Measurements from ENCODE around the gene NPTX1.
A peak's percentile ranks its signal among the peaks of the same experiment; 100 is the strongest.

NPTX1 gene

GRCh38 chr17:80477647-80478478 lies 1.5 kb upstream of the NPTX1 start:
- peak; percentile 83 for DNase-seq

- peak; percentile 72 for DNase-seq
Observed at GRCh38 chr17:80476877-80477646, 655 bp upstream of the NPTX1 start.

GRCh38 chr17:80474961-80475909 lies 1.2 kb downstream of the NPTX1 start:
- peak; percentile 70 for DNase-seq

- no peak for DNase-seq
Observed at GRCh38 chr17:80474231-80474960, 2.0 kb downstream of the NPTX1 start.

GRCh38 chr17:80473701-80474100 lies 2.7 kb downstream of the NPTX1 start:
- no peak for DNase-seq

GRCh38 chr17:80472996-80473395 lies 3.4 kb downstream of the NPTX1 start:
- no peak for DNase-seq

GRCh38 chr17:80471922-80472321 lies 4.5 kb downstream of the NPTX1 start:
- no peak for DNase-seq

GRCh38 chr17:80470603-80471002 lies 5.8 kb downstream of the NPTX1 start:
- no peak for DNase-seq

GRCh38 chr17:80469667-80470066 lies 6.7 kb downstream of the NPTX1 start:
- no peak for DNase-seq

GRCh38 chr17:80468781-80469493 lies 7.5 kb downstream of the NPTX1 start:
- DNase-seq = no peak

- no peak for DNase-seq
Observed at GRCh38 chr17:80468242-80468641, 8.2 kb downstream of the NPTX1 start.

- no peak for DNase-seq
Observed at GRCh38 chr17:80466188-80466705, 10.2 kb downstream of the NPTX1 start.

GRCh38 chr17:80465327-80465974 lies 11.0 kb downstream of the NPTX1 start:
- DNase-seq = no peak

- DNase-seq = no peak
Observed at GRCh38 chr17:80464486-80464885, 11.9 kb downstream of the NPTX1 start.

GRCh38 chr17:80463784-80464400 lies 12.5 kb downstream of the NPTX1 start:
- no peak for DNase-seq

GRCh38 chr17:80461528-80462160 lies 14.8 kb downstream of the NPTX1 start:
- DNase-seq = no peak

GRCh38 chr17:80460429-80460834 lies 16.0 kb downstream of the NPTX1 start:
- no peak for DNase-seq

GRCh38 chr17:80459234-80459633 lies 17.2 kb downstream of the NPTX1 start:
- DNase-seq = no peak

- DNase-seq = no peak
Observed at GRCh38 chr17:80458016-80458415, 18.4 kb downstream of the NPTX1 start.
